Activated CD4-positive, alpha-beta T cell treated with anti-CD3 and anti-CD28 coated beads, Interleukin-2, amount 50 U/mL, for 48 hours (primary cell): ENCODE results near the gene VCAN.

Experiments
- DNase-seq, 2 experiments: peaks; one replicate each; pipeline ENCODE4 v3.0.0-alpha.2; 2020

The VCAN gene

GRCh38 chr5:83503662-83504061 is 32.1 kb downstream of the VCAN start:
- DNase-seq = no peak

- DNase-seq = no peak
Observed at GRCh38 chr5:83507431-83507830, 35.9 kb downstream of the VCAN start.

- no peak for DNase-seq
Observed at GRCh38 chr5:83509540-83509939, 38.0 kb downstream of the VCAN start.

- no peak for DNase-seq
Observed at GRCh38 chr5:83510260-83510659, 38.7 kb downstream of the VCAN start.

- DNase-seq = no peak
Observed at GRCh38 chr5:83512061-83512745, 40.7 kb downstream of the VCAN start.

- DNase-seq = no peak
Observed at GRCh38 chr5:83513081-83513480, 41.5 kb downstream of the VCAN start.

GRCh38 chr5:83513491-83513890 is 41.9 kb downstream of the VCAN start:
- no peak for DNase-seq

GRCh38 chr5:83516377-83516776 is 44.8 kb downstream of the VCAN start:
- no peak for DNase-seq

GRCh38 chr5:83517072-83517687 is 45.6 kb downstream of the VCAN start:
- DNase-seq = no peak

GRCh38 chr5:83517688-83518085 is 46.1 kb downstream of the VCAN start:
- DNase-seq = no peak

GRCh38 chr5:83518319-83519061 is 46.9 kb downstream of the VCAN start:
- no peak for DNase-seq

GRCh38 chr5:83522446-83522845 is 50.9 kb downstream of the VCAN start:
- no peak for DNase-seq

- no peak for DNase-seq
Observed at GRCh38 chr5:83523929-83524328, 52.4 kb downstream of the VCAN start.

GRCh38 chr5:83524345-83524744 is 52.8 kb downstream of the VCAN start:
- DNase-seq = no peak

- no peak for DNase-seq
Observed at GRCh38 chr5:83524991-83525390, 53.4 kb downstream of the VCAN start.

- no peak for DNase-seq
Observed at GRCh38 chr5:83526289-83526688, 54.7 kb downstream of the VCAN start.

- DNase-seq = no peak
Observed at GRCh38 chr5:83527221-83527620, 55.7 kb downstream of the VCAN start.

GRCh38 chr5:83527722-83528438 is 56.3 kb downstream of the VCAN start:
- DNase-seq = no peak

GRCh38 chr5:83528439-83528769 is 56.9 kb downstream of the VCAN start:
- DNase-seq = no peak

- no peak for DNase-seq
Observed at GRCh38 chr5:83530193-83530592, 58.6 kb downstream of the VCAN start.

GRCh38 chr5:83531661-83532060 is 60.1 kb downstream of the VCAN start:
- no peak for DNase-seq

- no peak for DNase-seq
Observed at GRCh38 chr5:83538786-83539462, 67.4 kb downstream of the VCAN start.

- DNase-seq = no peak
Observed at GRCh38 chr5:83539463-83539790, 67.9 kb downstream of the VCAN start.
